ENCODE results near the gene TEC. TPM values are rescaled to one million over a fixed set of nuclear protein-coding genes. Genes with fewer than 3 reads are reported as not detected.

The TEC gene
- total and polyA plus RNA-seq, 7 experiments from 2014 or later = 0.91 to 5.8 (median 2.5) TPM

GRCh38 chr4:48215977-48216376 is 53.7 kb downstream of the TEC start:
- no peak overlapping the region for H3K4me3 Mint-ChIP-seq
- no peak overlapping the region for H3K4me3 ChIP-seq (ENCODE audit: low read length)
- ChIA-PET CTCF (no interaction called here), POLR2A (no interaction called here)
- H3K27ac Mint-ChIP-seq = no peak overlapping the region
- ATAC-seq (no peak), DNase-seq (no peak)
- no peak overlapping the region for H3K27ac ChIP-seq (ENCODE audit: low read depth, low read length)
- H3K36me3 ChIP-seq (ENCODE audit: control insufficient read depth in 2 of 3, insufficient read depth in 3 of 3, low read length in 3 of 3) = no peaks in the 10 kb centered on the region
- H3K27me3 ChIP-seq (ENCODE audit: control insufficient read depth in 2 of 2, insufficient read depth in 2 of 2, low read length in 2 of 2) = no peaks in the 10 kb centered on the region
- H3K4me1 Mint-ChIP-seq = peaks cover 0 to 13% (median 6%) of the 10 kb centered on the region in 7 donors
- H3K36me3 Mint-ChIP-seq = peaks cover 0 to 29% (median 17%) of the 10 kb centered on the region in 5 donors
- H3K4me1 ChIP-seq (ENCODE audit: control insufficient read depth in 2 of 2, insufficient read depth in 2 of 2, low read length in 2 of 2) = no peaks in the 10 kb centered on the region
- H3K9me3 Mint-ChIP-seq = peaks cover 0 to 4% (median 0%) of the 10 kb centered on the region in 11 donors
- intact Hi-C loops (cut with micrococcal nuclease) = no loop called here
- H3K27me3 Mint-ChIP-seq = no peaks in the 10 kb centered on the region
- no peaks in the 10 kb centered on the region for H3K9me3 ChIP-seq (ENCODE audit: control insufficient read depth in 2 of 3, low read length in 3 of 3)

- Histone ChIP-seq H3K4me1 (ENCODE audit: control insufficient read depth in 2 of 2, insufficient read depth in 2 of 2, low read length in 2 of 2) (no peaks in the 10 kb centered on the region), H3K4me3 (ENCODE audit: low read length) (no peak overlapping the region), H3K36me3 (ENCODE audit: control insufficient read depth in 2 of 3, insufficient read depth in 3 of 3, low read length in 3 of 3) (no peaks in the 10 kb centered on the region), H3K27me3 (ENCODE audit: control insufficient read depth in 2 of 2, insufficient read depth in 2 of 2, low read length in 2 of 2) (no peaks in the 10 kb centered on the region), H3K27ac (ENCODE audit: low read depth, low read length) (no peak overlapping the region), H3K9me3 (ENCODE audit: control insufficient read depth in 2 of 3, low read length in 3 of 3) (no peaks in the 10 kb centered on the region)
- Mint-ChIP-seq H3K27ac (no peak overlapping the region), H3K36me3 (peaks cover 0 to 7% (median 0%) of the 10 kb centered on the region in 5 donors), H3K4me1 (peaks cover 0 to 19% (median 5%) of the 10 kb centered on the region in 7 donors), H3K4me3 (peak overlapping the region in 1 of 10 donors; percentile 25), H3K27me3 (peaks cover 0 to 3% (median 0%) of the 10 kb centered on the region in 5 donors), H3K9me3 (peaks cover 0 to 5% (median 0%) of the 10 kb centered on the region in 11 donors)
- CTCF ChIA-PET = no interaction called here
- intact Hi-C loops (cut with micrococcal nuclease) = no loop called here
- POLR2A ChIA-PET = no interaction called here
- peak; percentile 88 for ATAC-seq
- DNase-seq = no peak
Observed at GRCh38 chr4:48212165-48212564, 57.5 kb downstream of the TEC start.

GRCh38 chr4:48210966-48211328 is 58.7 kb downstream of the TEC start:
- H3K27ac ChIP-seq (ENCODE audit: low read depth, low read length) = no peak overlapping the region
- Mint-ChIP-seq H3K4me1 (peaks cover 0 to 19% (median 5%) of the 10 kb centered on the region in 7 donors), H3K36me3 (peaks cover 0 to 9% (median 7%) of the 10 kb centered on the region in 5 donors), H3K9me3 (peaks cover 0 to 5% (median 0%) of the 10 kb centered on the region in 11 donors), H3K4me3 (no peak overlapping the region), H3K27me3 (peaks cover 0 to 4% (median 3%) of the 10 kb centered on the region in 5 donors), H3K27ac (no peak overlapping the region)
- no peaks in the 10 kb centered on the region for H3K36me3 ChIP-seq (ENCODE audit: control insufficient read depth in 2 of 3, insufficient read depth in 3 of 3, low read length in 3 of 3)
- no peaks in the 10 kb centered on the region for H3K27me3 ChIP-seq (ENCODE audit: control insufficient read depth in 2 of 2, insufficient read depth in 2 of 2, low read length in 2 of 2)
- CTCF ChIA-PET = no interaction called here
- no peaks in the 10 kb centered on the region for H3K9me3 ChIP-seq (ENCODE audit: control insufficient read depth in 2 of 3, low read length in 3 of 3)
- DNase-seq = no peak
- POLR2A ChIA-PET = interaction anchor here (1.1 kb wide), 1 partner anchor 9 kb away, joined by 3 read pairs; no protein-coding TSS in a partner anchor
- no peak overlapping the region for H3K4me3 ChIP-seq (ENCODE audit: low read length)
- no peaks in the 10 kb centered on the region for H3K4me1 ChIP-seq (ENCODE audit: control insufficient read depth in 2 of 2, insufficient read depth in 2 of 2, low read length in 2 of 2)
- no peak for ATAC-seq
- intact Hi-C loops (cut with micrococcal nuclease) = no loop called here

GRCh38 chr4:48205626-48206025 is 64.0 kb downstream of the TEC start:
- DNase-seq = no peak
- no peak overlapping the region for H3K4me3 ChIP-seq (ENCODE audit: low read length)
- H3K27me3 Mint-ChIP-seq = peaks cover 0 to 11% (median 3%) of the 10 kb centered on the region in 5 donors
- no peaks in the 10 kb centered on the region for H3K27me3 ChIP-seq (ENCODE audit: control insufficient read depth in 2 of 2, insufficient read depth in 2 of 2, low read length in 2 of 2)
- peaks cover 5 to 27% (median 16%) of the 10 kb centered on the region in 5 donors for H3K36me3 Mint-ChIP-seq
- H3K4me3 Mint-ChIP-seq = no peak overlapping the region
- no peaks in the 10 kb centered on the region for H3K4me1 ChIP-seq (ENCODE audit: control insufficient read depth in 2 of 2, insufficient read depth in 2 of 2, low read length in 2 of 2)
- no peak for ATAC-seq
- H3K36me3 ChIP-seq (ENCODE audit: control insufficient read depth in 2 of 3, insufficient read depth in 3 of 3, low read length in 3 of 3) = no peaks in the 10 kb centered on the region
- ChIA-PET CTCF (no interaction called here), POLR2A (no interaction called here)
- no peak overlapping the region for H3K27ac Mint-ChIP-seq
- no peak overlapping the region for H3K27ac ChIP-seq (ENCODE audit: low read depth, low read length)
- H3K4me1 Mint-ChIP-seq = peaks cover 0 to 13% (median 0%) of the 10 kb centered on the region in 7 donors
- H3K9me3 ChIP-seq (ENCODE audit: control insufficient read depth in 2 of 3, low read length in 3 of 3) = no peaks in the 10 kb centered on the region
- intact Hi-C loops (cut with micrococcal nuclease) = no loop called here
- peaks cover 0 to 9% (median 5%) of the 10 kb centered on the region in 11 donors for H3K9me3 Mint-ChIP-seq

- no peaks in the 10 kb centered on the region for H3K36me3 ChIP-seq (ENCODE audit: control insufficient read depth in 2 of 3, insufficient read depth in 3 of 3, low read length in 3 of 3)
- Mint-ChIP-seq H3K36me3 (peaks cover under 1 to 27% (median 16%) of the 10 kb centered on the region in 5 donors), H3K4me3 (no peak overlapping the region), H3K27ac (no peak overlapping the region), H3K27me3 (peaks cover 0 to 11% (median 3%) of the 10 kb centered on the region in 5 donors), H3K9me3 (peaks cover 0 to 9% (median 5%) of the 10 kb centered on the region in 11 donors), H3K4me1 (peaks cover 0 to 13% (median 0%) of the 10 kb centered on the region in 7 donors)
- H3K27ac ChIP-seq (ENCODE audit: low read depth, low read length) = no peak overlapping the region
- CTCF ChIA-PET = no interaction called here
- H3K4me3 ChIP-seq (ENCODE audit: low read length) = no peak overlapping the region
- no peaks in the 10 kb centered on the region for H3K4me1 ChIP-seq (ENCODE audit: control insufficient read depth in 2 of 2, insufficient read depth in 2 of 2, low read length in 2 of 2)
- no peaks in the 10 kb centered on the region for H3K27me3 ChIP-seq (ENCODE audit: control insufficient read depth in 2 of 2, insufficient read depth in 2 of 2, low read length in 2 of 2)
- DNase-seq (no peak), ATAC-seq (no peak)
- H3K9me3 ChIP-seq (ENCODE audit: control insufficient read depth in 2 of 3, low read length in 3 of 3) = no peaks in the 10 kb centered on the region
- intact Hi-C loops (cut with micrococcal nuclease) = no loop called here
- POLR2A ChIA-PET = interaction anchor here (0.6 kb wide), 1 partner anchor 35 kb away, joined by 3 read pairs; no protein-coding TSS in a partner anchor
Observed at GRCh38 chr4:48205107-48205506, 64.5 kb downstream of the TEC start.

- H3K27ac Mint-ChIP-seq = no peak overlapping the region
- POLR2A ChIA-PET = no interaction called here
- peaks cover 0 to 32% (median 16%) of the 10 kb centered on the region in 5 donors for H3K36me3 Mint-ChIP-seq
- no peak overlapping the region for H3K4me3 Mint-ChIP-seq
- DNase-seq = no peak
- H3K27me3 ChIP-seq (ENCODE audit: control insufficient read depth in 2 of 2, insufficient read depth in 2 of 2, low read length in 2 of 2) = no peaks in the 10 kb centered on the region
- no peak for ATAC-seq
- H3K4me1 ChIP-seq (ENCODE audit: control insufficient read depth in 2 of 2, insufficient read depth in 2 of 2, low read length in 2 of 2) = no peaks in the 10 kb centered on the region
- H3K27me3 Mint-ChIP-seq = peaks cover 0 to 11% (median 3%) of the 10 kb centered on the region in 5 donors
- H3K4me3 ChIP-seq (ENCODE audit: low read length) = no peak overlapping the region
- H3K36me3 ChIP-seq (ENCODE audit: control insufficient read depth in 2 of 3, insufficient read depth in 3 of 3, low read length in 3 of 3) = no peaks in the 10 kb centered on the region
- no peaks in the 10 kb centered on the region for H3K9me3 ChIP-seq (ENCODE audit: control insufficient read depth in 2 of 3, low read length in 3 of 3)
- peaks cover 0 to 14% (median 0%) of the 10 kb centered on the region in 7 donors for H3K4me1 Mint-ChIP-seq
- H3K9me3 Mint-ChIP-seq = peaks cover 0 to 9% (median 5%) of the 10 kb centered on the region in 11 donors
- CTCF ChIA-PET = no interaction called here
- intact Hi-C loops (cut with micrococcal nuclease) = no loop called here
- no peak overlapping the region for H3K27ac ChIP-seq (ENCODE audit: low read depth, low read length)
Observed at GRCh38 chr4:48203819-48204218, 65.8 kb downstream of the TEC start.

- Histone ChIP-seq H3K27me3 (ENCODE audit: control insufficient read depth in 2 of 2, insufficient read depth in 2 of 2, low read length in 2 of 2) (no peaks in the 10 kb centered on the region), H3K27ac (ENCODE audit: low read depth, low read length) (no peak overlapping the region), H3K9me3 (ENCODE audit: control insufficient read depth in 2 of 3, low read length in 3 of 3) (no peaks in the 10 kb centered on the region), H3K4me1 (ENCODE audit: control insufficient read depth in 2 of 2, insufficient read depth in 2 of 2, low read length in 2 of 2) (no peaks in the 10 kb centered on the region), H3K36me3 (ENCODE audit: control insufficient read depth in 2 of 3, insufficient read depth in 3 of 3, low read length in 3 of 3) (no peaks in the 10 kb centered on the region), H3K4me3 (ENCODE audit: low read length) (no peak overlapping the region)
- DNase-seq = no peak
- Mint-ChIP-seq H3K27me3 (peaks cover 0 to 7% (median 0%) of the 10 kb centered on the region in 5 donors), H3K4me1 (peaks cover 0 to 19% (median 4%) of the 10 kb centered on the region in 7 donors), H3K9me3 (peaks cover 0 to 9% (median 5%) of the 10 kb centered on the region in 11 donors), H3K36me3 (peaks cover 0 to 16% (median 9%) of the 10 kb centered on the region in 5 donors), H3K4me3 (no peak overlapping the region), H3K27ac (no peak overlapping the region)
- intact Hi-C loops (cut with micrococcal nuclease) = no loop called here
- no peak for ATAC-seq
- CTCF ChIA-PET = no interaction called here
- POLR2A ChIA-PET = no interaction called here
Observed at GRCh38 chr4:48197643-48198237, 71.9 kb downstream of the TEC start.
